D341Med (cell line): ENCODE data around the gene EYS.
"Not testable (repeated sequence)": the region's sequence is repeated elsewhere in the genome, so short reads cannot be mapped to it uniquely, and the experiment has no call there.

Experiments used
- DNase-seq: peaks from one replicate; pipeline ENCODE4 v3.0.0; 2012; ENCODE audit warnings: low spot score

EYS gene

DNA sequence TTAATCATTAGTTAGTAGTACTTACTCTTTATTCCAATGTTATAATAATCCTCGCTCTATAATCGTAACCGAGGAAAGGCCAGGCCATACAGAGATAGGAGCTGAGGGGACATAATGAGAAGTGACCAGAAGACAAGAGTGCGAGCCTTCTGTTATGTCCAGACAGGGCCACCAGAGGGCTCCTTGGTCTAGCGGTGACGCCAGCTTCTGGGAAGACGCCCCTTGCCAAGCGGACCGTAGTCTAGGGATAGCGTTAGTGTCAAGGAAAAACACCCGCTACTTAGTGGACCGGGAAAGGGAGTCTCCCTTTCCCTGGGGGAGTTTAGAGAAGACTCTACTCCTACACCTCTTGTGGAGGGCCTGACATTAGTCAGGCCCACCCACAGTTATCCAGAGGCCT, 1237.6 kb downstream of the EYS start:
- not testable (repeated sequence) for DNase-seq

DNA sequence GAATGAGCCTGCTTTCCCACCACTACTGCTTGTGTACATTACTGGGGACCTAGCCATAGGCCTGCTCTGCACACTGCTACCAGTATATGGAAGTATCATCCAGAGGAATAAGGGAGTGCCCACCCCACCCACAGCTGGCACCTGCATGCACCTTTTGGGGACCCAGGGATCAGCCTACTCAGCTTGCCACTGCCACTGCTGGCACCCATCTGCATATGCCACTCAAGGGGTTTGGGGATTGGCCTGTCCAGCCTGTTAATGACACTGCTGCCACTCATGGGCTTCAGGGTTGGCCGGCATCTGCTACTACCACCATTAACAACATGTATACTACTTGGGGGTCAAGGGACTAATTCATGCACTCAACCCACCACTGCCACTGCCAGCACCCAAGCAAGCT, 1239.4 kb downstream of the EYS start:
- no peak for DNase-seq

DNA sequence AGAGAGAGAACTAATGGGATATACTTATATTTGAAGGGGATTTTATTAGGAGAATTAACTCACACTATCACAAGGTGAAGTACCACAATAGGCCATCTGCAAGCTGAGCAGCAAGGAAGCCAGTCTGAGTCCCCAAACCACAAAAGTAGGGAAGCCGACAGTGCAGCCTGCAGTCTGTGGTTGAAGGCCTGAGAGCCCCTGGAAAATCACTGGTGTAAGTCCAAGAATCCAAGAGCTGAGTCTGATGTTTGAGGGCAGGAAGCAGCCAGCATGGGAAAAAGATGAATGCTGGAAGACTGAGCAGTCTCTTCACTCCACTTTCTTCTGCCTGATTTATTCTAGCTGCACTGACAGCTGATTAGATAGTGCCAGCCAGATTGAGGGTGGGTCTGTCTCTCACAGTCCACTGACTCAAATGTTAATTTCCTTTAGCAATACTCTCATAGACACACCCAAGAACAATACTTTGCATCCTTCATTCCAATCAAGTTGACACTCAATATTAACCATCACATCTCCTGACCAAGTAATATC, 1247.5 kb downstream of the EYS start:
- DNase-seq, result no peak

DNA sequence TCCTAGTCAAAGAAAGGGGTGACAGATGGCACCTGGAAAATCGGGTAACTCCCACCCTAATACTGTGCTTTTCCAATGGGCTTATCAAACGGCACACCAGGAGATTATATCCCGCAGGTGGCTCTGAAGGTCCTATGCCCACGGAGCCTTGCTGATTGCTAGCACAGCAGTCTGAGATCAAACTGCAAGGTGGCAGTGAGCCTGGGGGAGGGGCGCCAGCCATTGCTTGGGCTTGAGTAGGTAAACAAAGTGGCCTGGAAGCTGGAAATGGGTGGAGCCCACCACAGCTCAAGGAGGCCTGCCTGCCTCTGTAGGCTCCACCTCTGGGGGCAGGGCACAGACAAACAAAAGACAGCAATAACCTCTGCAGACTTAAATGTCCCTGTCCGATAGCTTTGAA, 1258.9 kb downstream of the EYS start:
- not testable (repeated sequence) for DNase-seq

DNA sequence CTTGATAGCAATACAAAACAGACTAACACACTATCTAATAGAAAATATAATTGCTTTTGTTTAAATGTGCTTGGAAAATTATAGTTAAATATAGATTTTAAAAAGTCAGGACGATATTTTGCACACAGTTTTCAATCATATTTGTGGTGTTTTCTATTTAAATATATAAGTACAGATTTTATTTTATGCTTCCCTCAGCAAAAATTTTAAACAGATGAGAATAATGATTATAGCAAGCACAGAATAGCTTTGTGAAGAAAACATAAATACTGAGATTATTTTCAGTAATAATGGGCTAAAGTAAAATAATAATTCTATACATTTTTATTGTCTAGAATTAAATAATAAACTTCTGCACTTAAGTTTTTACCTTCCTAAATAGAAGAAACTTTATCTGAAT, 1262.0 kb downstream of the EYS start:
- no peak for DNase-seq

DNA sequence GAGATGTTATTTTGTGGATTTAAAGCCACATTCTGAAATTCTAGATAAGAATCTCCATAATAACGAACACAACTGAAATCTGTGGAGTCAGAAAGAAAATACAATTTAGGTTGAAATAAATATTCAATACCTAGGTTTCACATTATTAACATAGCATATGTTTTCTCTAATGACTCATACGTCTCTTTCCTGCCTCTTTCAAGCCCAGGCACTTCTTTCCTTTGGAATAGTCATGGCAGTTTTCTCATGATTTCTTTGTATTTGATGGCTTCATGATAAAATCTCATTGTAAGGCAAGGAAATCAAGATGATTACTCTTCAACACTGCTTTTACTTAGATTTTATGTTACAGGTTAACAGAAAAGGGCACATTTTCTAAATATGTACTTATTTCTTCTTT, 1267.8 kb downstream of the EYS start:
- DNase-seq, result no peak

DNA sequence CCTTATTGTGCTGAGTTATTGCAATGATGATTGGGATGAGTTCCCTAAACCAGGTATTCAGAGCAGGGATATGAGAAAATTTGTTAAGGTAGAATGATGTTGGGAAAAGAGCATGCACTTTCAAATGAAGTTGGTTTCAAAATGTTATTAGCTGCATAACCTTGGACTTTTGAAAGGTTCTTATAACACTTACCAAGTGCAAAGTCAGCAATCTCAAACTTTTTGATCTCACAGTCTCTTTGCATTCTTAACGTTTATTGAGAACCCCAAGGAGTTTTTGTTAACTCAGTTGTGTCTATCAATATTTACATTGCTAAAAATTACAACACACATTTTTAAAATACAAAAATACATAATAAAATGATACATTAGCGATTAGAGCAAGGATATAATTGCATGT, 1269.0 kb downstream of the EYS start:
- no peak for DNase-seq

DNA sequence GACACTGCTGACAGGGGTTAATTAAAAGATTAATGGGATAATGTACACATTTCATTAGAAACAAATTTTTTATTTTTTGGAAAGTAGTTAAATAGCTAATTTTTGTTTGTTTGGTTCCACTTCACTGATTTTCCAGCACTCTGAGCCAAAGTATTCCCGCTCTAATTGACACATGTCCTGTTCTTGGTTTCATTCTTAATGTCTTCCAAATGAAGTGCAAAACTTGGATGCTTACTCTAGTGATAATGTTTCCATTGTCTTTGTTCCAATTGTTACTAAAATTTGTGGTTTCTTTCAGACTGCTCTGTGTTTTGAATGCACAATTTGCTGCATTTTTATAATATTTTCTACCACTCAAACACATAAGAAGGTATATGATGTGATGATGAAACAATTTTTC, 1277.1 kb downstream of the EYS start:
- DNase-seq, result no peak

DNA sequence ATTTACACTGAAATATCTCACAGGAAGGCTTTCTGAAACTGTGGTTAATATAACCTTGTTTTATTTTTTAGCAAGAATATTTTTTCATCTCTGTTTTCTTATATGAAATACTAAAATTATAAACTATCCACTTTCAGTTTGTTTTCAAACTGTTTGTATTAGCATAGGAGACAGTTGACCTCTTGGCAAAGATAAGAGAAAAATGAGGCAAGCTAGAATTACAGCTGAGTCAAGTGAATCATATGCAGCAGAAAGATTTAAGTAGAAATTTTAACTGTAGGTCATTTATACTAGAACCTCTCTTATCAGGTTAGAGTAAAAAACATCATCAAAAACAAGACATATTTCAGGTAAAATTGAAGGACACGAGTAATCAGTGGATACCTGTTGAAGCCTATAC, 1278.8 kb downstream of the EYS start:
- DNase-seq, result no peak

DNA sequence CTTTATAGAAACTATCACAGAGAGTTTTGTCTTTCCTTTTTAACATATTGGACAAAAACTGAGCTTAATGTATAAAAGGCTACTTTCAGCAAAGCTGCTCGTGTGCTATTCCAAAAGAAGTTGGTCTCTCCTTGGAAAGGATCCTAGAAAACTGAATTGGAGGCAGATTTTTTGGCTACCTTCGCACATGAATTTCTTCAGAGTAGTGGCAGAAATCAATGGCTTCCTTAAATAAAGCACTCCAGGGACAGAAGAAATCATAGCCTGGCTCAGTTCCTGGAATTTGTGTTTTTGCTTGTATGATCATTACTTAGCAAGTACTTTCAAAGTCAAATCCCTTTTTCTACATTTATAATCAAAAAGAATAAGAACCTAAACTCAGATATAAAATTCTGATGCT, 1291.1 kb downstream of the EYS start:
- no peak for DNase-seq

DNA sequence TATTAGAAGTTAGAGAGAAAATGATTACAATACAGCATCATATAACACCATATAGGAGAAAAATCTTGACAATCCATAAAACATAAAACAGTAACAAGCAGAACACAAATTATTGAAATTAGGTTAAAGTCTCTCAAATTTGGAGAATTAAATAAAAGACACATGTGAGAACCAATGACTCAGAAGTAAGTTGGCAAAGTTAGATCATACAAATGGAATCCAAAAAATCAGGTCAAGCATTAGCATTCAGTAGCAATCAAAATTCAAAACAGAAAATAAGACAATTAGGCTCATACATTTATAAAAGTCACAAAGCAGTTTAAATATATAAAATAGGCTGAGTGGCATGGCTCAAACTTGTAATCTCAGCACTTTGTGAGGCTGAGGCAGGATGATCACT, 1295.8 kb downstream of the EYS start:
- no peak for DNase-seq

DNA sequence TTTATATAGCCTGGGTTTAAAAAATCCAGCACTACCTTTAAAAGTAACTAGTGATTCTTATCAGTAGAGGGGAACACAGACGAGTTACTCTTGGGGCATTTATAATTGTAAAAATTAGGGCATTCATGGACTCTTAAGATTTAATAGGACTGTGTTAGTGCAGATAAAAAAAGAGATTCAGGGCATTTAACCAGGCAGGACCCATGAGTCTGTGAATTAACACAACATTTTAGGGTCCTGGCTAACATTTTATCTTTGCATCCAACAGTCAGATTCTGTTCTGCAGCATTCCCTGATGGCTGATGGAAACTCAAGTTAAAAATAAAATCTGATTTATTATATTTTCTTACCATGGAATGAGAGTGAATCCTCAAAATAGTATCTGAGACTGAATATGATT, 1297.1 kb downstream of the EYS start:
- DNase-seq, result no peak

DNA sequence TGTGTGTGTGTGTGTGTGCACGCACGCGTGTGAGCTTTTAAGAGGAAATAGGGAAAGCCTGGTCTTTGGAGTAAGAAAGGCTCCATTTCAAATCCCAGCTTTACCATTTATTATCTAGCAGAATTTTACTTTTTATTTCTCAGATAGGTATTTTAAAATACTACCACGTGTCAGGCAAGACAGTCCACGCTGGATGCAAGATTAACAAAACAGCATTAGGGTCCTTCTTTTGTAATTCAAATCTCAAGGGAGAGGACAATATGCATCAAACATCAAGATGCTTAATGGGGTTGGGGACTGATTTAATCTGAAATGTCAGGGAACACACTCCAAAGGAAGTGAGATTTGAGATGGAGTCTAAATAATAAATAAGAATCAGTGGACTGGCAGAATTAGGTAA, 1302.6 kb downstream of the EYS start:
- no peak for DNase-seq

DNA sequence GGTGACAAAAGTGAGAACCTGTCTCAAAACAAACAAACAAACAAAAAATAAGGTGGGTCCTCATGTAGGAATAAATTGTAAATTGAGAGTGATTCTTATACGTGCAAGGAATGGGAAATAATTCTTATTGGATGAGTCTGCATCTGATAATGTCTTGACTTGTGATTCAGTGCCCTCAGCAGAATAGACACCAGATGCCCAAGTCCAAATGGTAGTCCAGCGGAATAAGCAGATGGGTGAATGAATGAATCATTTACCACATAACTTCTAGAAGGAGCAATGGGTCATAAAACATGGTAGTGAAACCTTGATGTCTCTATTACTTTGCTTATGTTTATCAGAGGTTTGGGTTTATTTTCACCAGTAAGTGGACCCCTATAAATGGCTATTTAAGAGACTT, 1323.7 kb downstream of the EYS start:
- no peak for DNase-seq

DNA sequence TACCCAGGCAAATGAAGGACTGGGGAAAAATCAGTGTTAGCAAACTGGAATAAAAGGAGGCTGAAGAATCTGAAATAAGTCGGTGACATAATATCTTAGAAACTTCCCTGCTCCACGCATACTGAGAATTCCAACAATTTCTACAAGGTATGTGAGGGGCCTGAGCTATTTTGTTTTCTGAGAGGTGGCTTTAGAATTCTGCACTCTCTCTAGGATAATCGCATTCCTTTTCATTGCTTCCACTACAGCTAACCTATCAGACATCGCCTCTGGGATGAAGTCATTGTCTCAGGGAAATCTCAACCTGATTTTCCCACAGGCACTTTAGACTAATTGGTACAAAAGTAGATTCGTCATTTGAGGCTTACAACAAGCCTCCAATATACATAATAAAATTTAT, 1330.6 kb downstream of the EYS start:
- DNase-seq, result no peak

DNA sequence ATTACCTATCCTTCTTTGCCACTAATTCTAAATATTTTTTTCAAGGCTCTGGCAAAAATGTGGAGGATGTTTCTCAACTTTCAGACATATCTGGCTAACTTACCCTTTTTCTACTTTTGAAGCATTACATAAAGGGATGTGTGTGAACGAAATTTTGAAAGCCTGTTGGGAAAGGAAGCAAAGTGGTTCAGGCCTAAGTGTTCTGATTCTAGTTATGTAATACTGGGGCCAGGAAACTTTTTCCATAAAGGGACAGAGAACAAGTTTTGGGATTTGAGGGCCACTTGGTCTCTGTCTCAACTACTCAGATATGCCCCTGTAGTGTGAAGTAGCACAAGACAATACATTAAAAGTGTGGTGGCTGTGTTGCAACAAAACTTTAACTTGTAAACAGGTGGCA, 1349.6 kb downstream of the EYS start:
- no peak for DNase-seq

DNA sequence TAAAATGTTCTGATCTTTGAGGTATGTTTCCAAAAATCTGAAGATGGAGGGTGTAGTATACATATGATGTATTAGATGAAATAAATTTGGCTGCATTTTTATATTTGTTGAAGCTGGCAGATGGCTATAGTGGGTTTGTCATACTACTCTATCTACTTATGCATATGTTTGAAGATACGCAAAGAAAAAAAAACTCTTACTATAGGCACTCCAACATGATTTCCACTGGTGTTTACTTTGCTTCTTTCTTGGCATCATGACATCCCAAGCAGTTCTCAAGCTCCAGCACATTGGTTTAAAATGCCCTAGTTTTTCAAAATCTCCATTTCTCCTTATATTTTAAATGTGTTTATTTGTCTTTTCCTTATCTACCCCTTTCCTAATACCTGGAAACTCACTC, 1359.6 kb downstream of the EYS start:
- DNase-seq, result no peak

DNA sequence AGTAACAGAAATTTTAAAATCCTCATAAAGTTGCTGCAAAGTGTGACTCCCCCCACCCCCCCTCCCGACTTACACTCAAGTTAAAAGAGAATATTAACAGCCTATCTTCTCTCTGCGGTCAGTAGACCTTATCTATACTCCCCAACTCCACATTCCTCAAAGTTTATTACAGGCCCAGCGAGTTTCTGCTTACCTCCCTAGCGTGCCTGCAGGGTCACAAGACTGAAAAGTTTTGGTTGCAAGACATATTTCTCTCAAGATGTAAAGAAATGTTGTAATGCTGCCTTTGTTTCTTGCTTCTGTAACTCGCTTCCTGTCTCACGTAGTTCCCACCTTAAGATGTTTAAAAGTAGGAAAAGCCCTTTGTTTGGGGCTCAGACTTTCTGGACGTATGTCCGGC, 1371.8 kb downstream of the EYS start:
- DNase-seq, result no peak

DNA sequence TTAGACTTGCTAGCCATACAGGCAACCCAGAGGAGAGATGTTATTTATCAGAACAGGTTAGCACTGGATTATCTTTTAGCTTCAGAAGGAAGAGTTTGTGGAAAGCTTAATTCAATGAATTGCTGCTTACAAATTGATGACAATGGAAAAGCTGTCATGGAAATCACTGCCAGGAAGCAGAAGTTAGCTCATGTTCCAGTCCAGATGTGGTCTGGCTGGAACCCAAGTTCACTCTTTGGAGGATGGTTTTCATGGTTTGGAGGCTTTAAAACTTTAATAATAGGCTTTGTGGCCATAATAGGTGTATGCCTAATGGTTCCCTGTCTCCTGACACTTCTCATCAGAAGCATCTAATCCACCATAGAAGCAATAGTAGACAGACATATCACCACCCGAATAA, 1372.4 kb downstream of the EYS start:
- DNase-seq, result no peak

DNA sequence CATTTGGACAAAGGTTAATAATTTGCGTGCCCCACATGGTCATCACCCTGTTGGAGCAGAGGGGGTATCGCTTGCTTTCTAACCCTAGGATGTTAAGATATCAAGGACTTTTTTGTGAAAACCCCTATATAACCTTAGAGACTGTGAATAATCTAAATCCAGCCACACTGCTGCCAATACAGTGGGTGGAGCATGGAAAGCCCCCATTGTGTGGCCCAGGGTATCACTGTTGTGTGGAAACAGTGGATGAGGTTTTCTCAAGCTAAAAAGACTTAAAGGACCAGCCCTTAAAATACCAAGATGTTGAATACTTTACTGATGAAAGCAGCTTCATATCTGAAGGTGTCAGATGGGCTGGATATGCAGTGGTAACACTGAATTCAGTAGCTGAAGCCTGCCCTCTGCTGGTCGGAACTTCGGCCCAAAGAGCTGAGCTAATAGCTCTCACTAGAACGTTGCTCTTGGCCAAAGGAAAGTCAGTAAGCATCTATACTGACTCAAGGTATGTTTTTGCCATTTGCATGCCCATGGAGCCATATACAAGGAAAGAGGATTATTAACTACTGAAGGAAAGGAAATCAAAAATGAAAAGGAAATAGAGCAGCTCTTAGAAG, 1376.2 kb downstream of the EYS start:
- DNase-seq, result peak; percentile 45

DNA sequence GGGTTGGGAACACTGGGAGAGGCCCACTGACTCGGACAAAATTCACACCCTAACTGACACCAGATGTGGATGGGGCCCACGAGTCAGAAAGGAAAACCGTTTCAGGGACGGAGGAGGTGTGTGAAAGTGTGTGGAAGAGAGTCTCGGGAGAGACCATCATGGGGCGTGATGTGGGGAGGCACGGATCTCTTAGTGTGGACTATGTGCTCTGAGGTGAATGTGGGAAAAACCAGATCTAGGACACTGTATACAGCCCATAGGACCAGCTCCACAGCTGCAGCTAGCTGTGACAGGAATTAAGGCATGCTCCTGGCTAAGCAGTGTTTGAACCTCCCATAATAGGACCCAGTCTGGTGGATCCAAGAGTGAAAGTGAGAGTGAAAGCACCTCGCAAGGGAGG, 1380.1 kb downstream of the EYS start:
- no peak for DNase-seq

DNA sequence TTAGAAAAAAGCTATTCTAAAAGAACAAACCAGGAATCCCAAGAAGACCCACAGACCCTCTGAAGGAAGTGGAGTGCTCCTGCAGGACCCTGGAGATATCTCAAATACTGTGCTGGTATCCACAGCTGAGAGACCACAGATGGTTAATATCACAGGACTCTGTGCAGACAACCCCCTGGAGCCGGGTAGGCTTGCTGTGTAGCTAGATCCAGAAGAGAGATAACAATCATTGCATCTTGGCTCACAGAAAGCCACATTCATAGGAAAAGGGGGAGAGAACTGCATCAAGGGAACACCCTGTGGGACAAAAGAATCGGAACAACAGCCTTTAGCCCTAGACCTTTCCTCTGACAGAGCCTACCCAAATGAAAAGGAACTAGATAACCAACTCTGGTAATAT, 1381.9 kb downstream of the EYS start:
- no peak for DNase-seq

DNA sequence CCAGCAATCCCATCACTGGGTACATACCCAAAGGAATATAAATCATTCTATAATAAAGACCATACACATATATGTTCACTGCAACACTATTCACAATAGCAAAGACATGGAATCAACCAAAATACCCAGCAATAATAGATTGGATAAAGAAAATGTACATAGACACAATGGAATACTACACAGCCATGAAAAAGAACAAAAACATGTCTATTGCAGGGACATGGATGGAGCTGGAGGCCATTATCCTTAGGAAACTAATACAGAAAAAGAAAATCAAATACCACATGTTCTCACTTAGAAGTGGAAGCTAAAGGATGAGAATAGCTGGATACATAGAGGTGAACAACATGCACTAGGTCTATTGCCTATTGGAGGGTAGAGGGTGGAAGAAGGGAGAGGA, 1396.8 kb downstream of the EYS start:
- no peak for DNase-seq

DNA sequence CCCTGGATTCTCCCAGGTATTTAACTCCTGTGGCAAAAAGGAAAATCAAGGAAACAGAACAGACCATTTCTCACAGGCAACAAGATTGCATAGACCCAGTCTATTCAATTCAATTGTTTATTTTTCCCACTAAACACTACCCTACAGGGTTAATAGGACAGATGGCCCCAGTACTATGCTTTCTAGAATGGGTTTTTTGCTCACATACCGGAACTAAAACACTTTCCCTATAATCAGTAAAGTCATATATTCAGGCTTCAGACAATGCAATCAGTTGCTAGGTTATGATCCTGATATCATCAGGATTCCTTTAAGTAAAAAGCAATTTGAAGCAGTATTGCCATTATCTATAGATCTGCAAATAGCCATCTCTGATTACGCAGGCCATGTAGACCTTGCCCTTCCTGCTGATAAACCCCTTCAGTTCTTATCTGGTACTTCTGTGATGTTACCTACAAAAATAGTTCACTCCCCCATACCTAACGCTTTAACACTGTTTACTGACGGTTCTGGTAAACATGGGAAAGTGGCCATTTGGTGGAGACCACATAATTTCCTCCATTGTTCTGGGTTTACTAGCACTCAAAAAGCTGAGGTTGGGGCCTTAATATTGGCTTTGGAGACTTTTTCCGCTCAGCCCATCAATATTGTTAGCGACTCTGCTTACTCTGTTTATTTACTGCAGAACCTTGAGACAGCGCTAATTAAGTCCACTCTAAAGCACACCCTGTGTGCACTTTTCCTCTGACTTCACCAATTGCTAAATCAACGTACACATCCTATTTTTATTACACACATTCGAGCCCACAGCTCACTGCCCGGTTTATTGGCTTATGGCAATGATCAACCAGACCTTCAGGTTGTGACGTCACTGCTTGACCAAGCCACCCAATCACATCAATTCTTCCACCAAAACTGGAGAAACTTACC, 1405.5 kb downstream of the EYS start:
- no peak for DNase-seq
